PC-3 (cell line): ENCODE results near the gene TXNDC11. TPM values are rescaled to one million over a fixed set of nuclear protein-coding genes. Genes with fewer than 3 reads are reported as not detected.

Experiments
- ATAC-seq: fragments of 200-7000 bp; cut with Tn5 transposase; 2 replicates; pipeline ENCODE4 v1.9.1; 2020; ENCODE audit warnings: mild to moderate bottlenecking, moderate library complexity
- BruUV-seq: library from RNA; stranded (reverse); fragments of 400-500 nt; replicated peaks from 2 replicates; lab custom pipeline; 2021; lab: Mats Ljungman, UMichigan
- CTCF ChIA-PET: fragments of 300-600 bp; sonication (Branson Sonifier 250); formaldehyde crosslinking; loops from one replicate; lab custom pipeline; 2022; ENCODE audit warnings: antibody characterized with exemption; lab: Charles Lee
- POLR2A ChIA-PET: fragments of 300-600 bp; sonication (Branson Sonifier 250); formaldehyde crosslinking; loops from one replicate; lab custom pipeline; 2022; ENCODE audit warnings: antibody characterized with exemption; ENCODE audit not compliant: unreplicated experiment; lab: Charles Lee
- DNase-seq: peaks from one replicate; pipeline ENCODE4 v3.0.0-alpha.2; 2015
- H2AFZ ChIP-seq: fragments of 300-600 bp; sonication (generic); 2 replicates; pipeline ENCODE4 v1.6.0; 2016; ENCODE audit warnings: antibody characterized with exemption, low read length
- H3F3A ChIP-seq: fragments of 300-600 bp; sonication (generic); one replicate; pipeline ENCODE4 v1.6.0; 2017; ENCODE audit warnings: antibody characterized with exemption, low read length, control low read depth, mild to moderate bottlenecking; ENCODE audit not compliant: unreplicated experiment
- H3K27ac ChIP-seq: fragments of 300-600 bp; sonication (generic); 2 replicates; pipeline ENCODE4 v1.5.1; 2016; ENCODE audit warnings: mild to moderate bottlenecking, low read length
- H3K27me3 ChIP-seq: fragments of 300-600 bp; sonication (generic); 2 replicates; pipeline ENCODE4 v1.6.1; 2016; ENCODE audit warnings: low read length, mixed read lengths
- H3K36me3 ChIP-seq: fragments of 300-600 bp; sonication (generic); 2 replicates; pipeline ENCODE4 v1.6.1; 2016; ENCODE audit warnings: low read depth, mixed run types, low read length, mixed read lengths
- H3K4me1 ChIP-seq: fragments of 300-600 bp; sonication (generic); 2 replicates; pipeline ENCODE4 v1.5.1; 2016; ENCODE audit warnings: low read length; ENCODE audit not compliant: insufficient read depth
- H3K4me2 ChIP-seq: fragments of 300-600 bp; sonication (generic); 2 replicates; pipeline ENCODE4 v1.6.0; 2016; ENCODE audit warnings: low read length
- H3K4me3 ChIP-seq: fragments of 300-600 bp; sonication (generic); 2 replicates; pipeline ENCODE4 v1.5.1; 2016; ENCODE audit warnings: mild to moderate bottlenecking, low read length, mixed read lengths
- H3K79me2 ChIP-seq: fragments of 300-600 bp; sonication (generic); 2 replicates; pipeline ENCODE4 v1.6.1; 2017; ENCODE audit warnings: low read length, mixed read lengths
- H3K9ac ChIP-seq: fragments of 300-600 bp; sonication (generic); 2 replicates; pipeline ENCODE4 v1.6.0; 2016; ENCODE audit warnings: mild to moderate bottlenecking, low read length
- H3K9me2 ChIP-seq: fragments of 300-600 bp; sonication (generic); replicated peaks from 2 replicates; pipeline ENCODE4 v1.6.1; 2016; ENCODE audit warnings: mixed run types, low read length, mixed read lengths
- H3K9me3 ChIP-seq: fragments of 300-600 bp; sonication (generic); 2 replicates; pipeline ENCODE4 v1.6.1; 2016; ENCODE audit warnings: low read length, mixed read lengths
- H4K20me1 ChIP-seq: fragments of 300-600 bp; sonication (generic); 2 replicates; pipeline ENCODE4 v1.6.1; 2016; ENCODE audit warnings: low read length, mixed read lengths
- CTCF ChIP-seq: fragments of 300-600 bp; sonication (generic); conservative IDR thresholded peaks from 2 replicates; pipeline ENCODE4 v1.5.1; 2017; ENCODE audit warnings: antibody characterized with exemption, low read depth, mild to moderate bottlenecking, low read length
- EZH2 ChIP-seq: fragments of 300-600 bp; sonication (generic); IDR thresholded peaks from one replicate; pipeline ENCODE4 v1.6.1; 2017; ENCODE audit warnings: antibody characterized with exemption, mild to moderate bottlenecking, low read length; ENCODE audit not compliant: unreplicated experiment
- EZH2phosphoT487 ChIP-seq: fragments of 300-600 bp; sonication (generic); IDR thresholded peaks from 2 replicates; pipeline ENCODE4 v1.6.1; 2018; ENCODE audit warnings: mild to moderate bottlenecking, antibody characterized with exemption, low read length, borderline replicate concordance
- intact Hi-C: fragments of 100-400 bp; cut with micrococcal nuclease; formaldehyde crosslinking; loops from 2 replicates; pipeline ENCODE4 v1.9.0; 2023
- total RNA-seq: library from RNA; depleted of rRNA; stranded (reverse); fragments of >200 nt; gene quantifications from 2 replicates; pipeline ENCODE4 v1.2.3, GENCODE V29; 2014

The TXNDC11 gene
- total RNA-seq, 1 experiment from 2014 or later = 20.2 TPM

DNA sequence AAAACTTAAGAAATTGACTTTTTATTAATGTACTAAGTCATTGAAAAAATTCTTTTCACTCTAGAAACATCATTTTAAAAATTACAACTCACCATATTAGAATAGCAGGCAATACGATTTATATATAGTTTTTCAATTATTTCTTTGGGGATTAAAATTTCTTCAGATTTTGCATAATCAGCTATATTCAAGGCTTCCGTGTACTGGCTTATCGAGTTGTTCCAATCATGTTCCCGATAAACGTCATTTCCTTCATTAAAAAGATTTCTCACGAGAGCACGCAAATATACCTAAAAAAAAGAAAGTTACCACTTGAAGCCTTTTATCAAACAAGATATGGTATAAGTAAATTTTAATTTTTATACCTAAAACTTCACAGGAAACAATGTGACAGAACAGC lies 36.4 kb upstream of the TXNDC11 start:
- CTCF ChIA-PET = no interaction called here
- no peaks in the 10 kb centered on the region for H3K9me3 ChIP-seq
- H3K79me2 ChIP-seq = peaks cover 25% of the 10 kb centered on the region
- H2AFZ ChIP-seq = no peak overlapping the region
- peaks cover 3% of the 10 kb centered on the region; the same call in 1 of the 2 replicates for H4K20me1 ChIP-seq
- intact Hi-C loops = no loop called here
- H3K36me3 ChIP-seq = peaks cover 4% of the 10 kb centered on the region; the same call in 1 of the 2 replicates
- DNase-seq = no peak
- TF ChIP-seq CTCF (no peak), EZH2phosphoT487 (no peak), EZH2 (no peak)
- no peaks in the 10 kb centered on the region for H3F3A ChIP-seq
- no peak overlapping the region for H3K4me2 ChIP-seq
- H3K9ac ChIP-seq = no peak overlapping the region
- H3K4me3 ChIP-seq = no peak overlapping the region
- no peak for ATAC-seq
- H3K4me1 ChIP-seq = peaks cover 19% of the 10 kb centered on the region
- H3K9me2 ChIP-seq = no peaks in the 10 kb centered on the region
- no peak overlapping the region for H3K27ac ChIP-seq
- no TSS peak for BruUV-seq
- POLR2A ChIA-PET = no interaction called here
- no peaks in the 10 kb centered on the region for H3K27me3 ChIP-seq

DNA sequence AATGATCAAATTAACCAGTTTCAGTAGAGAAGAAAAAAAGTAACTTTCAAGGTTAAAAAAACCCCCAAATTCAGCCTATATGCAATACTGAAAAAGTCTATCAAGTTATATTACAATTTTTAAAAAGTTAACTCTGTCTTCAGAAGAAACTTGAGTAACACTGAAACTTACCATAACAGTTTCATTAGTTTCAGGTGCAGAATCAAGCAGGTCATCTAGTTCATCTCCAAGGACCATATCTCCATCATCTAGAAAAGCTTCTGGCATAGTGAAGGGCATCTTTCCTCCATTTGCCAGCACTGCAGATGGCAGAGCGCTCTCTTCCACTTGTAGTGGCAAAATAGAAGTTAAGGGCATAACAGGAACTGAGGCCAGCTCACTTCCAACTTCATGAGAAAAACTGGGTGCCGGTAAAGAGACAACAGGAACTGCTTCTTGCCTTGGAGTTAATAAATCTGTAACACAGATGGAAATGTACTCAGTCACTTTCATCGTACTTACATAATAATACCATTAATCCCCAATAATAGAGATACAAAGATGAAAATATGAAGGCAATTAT lies 31.5 kb upstream of the TXNDC11 start:
- ATAC-seq (no peak), DNase-seq (no peak)
- Histone ChIP-seq H3K9me2 (no peaks in the 10 kb centered on the region), H3K36me3 (peaks cover 6% of the 10 kb centered on the region; the same call in 1 of the 2 replicates), H2AFZ (no peak overlapping the region), H4K20me1 (no peaks in the 10 kb centered on the region), H3F3A (no peaks in the 10 kb centered on the region), H3K27me3 (no peaks in the 10 kb centered on the region), H3K9ac (no peak overlapping the region), H3K9me3 (no peaks in the 10 kb centered on the region), H3K79me2 (no peaks in the 10 kb centered on the region), H3K27ac (no peak overlapping the region), H3K4me2 (no peak overlapping the region), H3K4me3 (no peak overlapping the region), H3K4me1 (no peaks in the 10 kb centered on the region)
- ChIA-PET POLR2A (no interaction called here), CTCF (no interaction called here)
- no peak for TF ChIP-seq EZH2
- no peak for TF ChIP-seq CTCF
- no peak for TF ChIP-seq EZH2phosphoT487
- BruUV-seq = no TSS peak
- intact Hi-C loops = no loop called here

DNA sequence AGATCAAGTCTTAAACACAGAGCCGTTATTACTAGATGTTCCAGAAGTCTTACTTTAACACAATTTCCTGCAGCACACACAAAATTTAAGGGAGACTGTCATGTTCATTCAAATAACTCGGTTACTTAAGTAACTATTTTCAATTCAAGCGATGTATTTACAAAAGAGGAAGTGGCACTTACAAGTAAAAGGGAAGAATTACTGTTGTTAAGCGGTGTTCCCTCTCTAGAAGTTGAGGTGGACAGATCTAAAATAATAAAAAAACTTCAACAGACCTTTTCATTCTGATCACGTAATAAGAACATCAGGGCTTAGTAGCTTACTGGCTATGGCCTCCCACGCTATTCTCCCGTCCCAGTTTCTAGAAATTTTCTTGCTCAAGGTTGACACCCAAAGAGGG lies 26.2 kb upstream of the TXNDC11 start:
- Histone ChIP-seq H3K27me3 (no peaks in the 10 kb centered on the region), H3K4me2 (no peak overlapping the region), H2AFZ (no peak overlapping the region), H3K4me1 (no peaks in the 10 kb centered on the region), H3K79me2 (no peaks in the 10 kb centered on the region), H3K27ac (no peak overlapping the region), H3K36me3 (peaks cover 20% of the 10 kb centered on the region; the same call in 1 of the 2 replicates), H3K9ac (no peak overlapping the region), H3F3A (no peaks in the 10 kb centered on the region), H3K9me3 (no peaks in the 10 kb centered on the region), H3K4me3 (no peak overlapping the region), H4K20me1 (no peaks in the 10 kb centered on the region), H3K9me2 (no peaks in the 10 kb centered on the region)
- no peak for DNase-seq
- intact Hi-C loops = no loop called here
- no peak for ATAC-seq
- POLR2A ChIA-PET = no interaction called here
- CTCF ChIA-PET = no interaction called here
- no TSS peak for BruUV-seq
- TF ChIP-seq EZH2phosphoT487 (no peak), EZH2 (no peak), CTCF (no peak)
